Stimulated activated CD4-positive, alpha-beta T cell treated with anti-CD3 and anti-CD28 coated beads, Interleukin-2, amount 100 ng/mL, for 4 hours (primary cell): ENCODE data around the gene MGAT4D.
"Not testable (repeated sequence)": the region's sequence is repeated elsewhere in the genome, so short reads cannot be mapped to it uniquely, and the experiment has no call there.

ENCODE experiments used
- DNase-seq: peaks from one replicate; pipeline ENCODE4 v3.0.0-alpha.2; 2020; ENCODE audit warnings: low read depth

Gene MGAT4D

DNA sequence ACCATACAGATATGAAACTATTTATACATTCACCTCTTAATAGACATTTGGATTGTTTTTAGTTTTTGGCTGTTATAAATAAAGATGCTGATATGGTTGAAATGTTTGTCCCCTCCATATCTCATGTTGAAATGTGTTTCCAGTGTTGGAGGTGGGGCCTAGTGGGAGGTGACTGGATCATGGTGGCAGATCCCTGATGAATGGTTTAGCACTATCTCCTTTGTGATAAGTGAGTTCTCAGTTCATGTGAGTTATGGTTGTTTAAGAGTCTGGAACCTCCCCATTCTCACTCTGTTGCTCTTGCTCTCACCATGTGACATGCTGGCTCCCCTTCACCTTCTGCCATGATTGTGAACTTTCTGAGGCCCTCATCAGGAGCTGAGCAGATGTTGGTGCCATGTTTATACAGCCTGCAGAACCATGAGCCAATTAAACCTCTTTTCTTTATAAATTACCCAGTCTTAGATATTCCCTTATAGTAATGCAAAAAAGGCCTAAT lies 58.4 kb downstream of the MGAT4D start:
- DNase-seq: no peak

DNA sequence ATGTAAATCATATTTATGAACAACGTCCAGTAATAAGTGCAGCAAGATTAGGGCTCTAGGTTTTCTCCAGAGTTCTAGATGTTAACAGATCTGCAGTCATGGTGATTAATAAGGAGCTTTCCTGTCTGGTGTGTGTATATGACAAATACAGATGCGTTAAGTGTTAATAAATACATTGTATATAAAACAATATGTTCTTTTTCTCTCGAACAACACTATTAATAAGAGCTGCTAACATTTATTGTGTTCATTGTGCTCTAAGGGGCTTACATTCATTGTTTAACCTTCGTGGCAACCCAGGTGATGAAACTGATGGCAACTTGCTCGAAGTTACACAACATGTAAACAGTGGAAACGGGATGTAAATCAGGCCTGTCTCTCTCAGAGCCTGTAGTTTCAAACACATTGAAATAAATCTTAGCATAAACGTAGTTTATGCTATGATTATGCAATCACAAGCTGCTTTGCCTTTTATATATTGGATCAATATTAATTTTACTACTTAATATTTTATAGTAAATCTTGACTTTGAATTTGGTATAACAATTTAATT lies 70.1 kb downstream of the MGAT4D start:
- DNase-seq: no peak

DNA sequence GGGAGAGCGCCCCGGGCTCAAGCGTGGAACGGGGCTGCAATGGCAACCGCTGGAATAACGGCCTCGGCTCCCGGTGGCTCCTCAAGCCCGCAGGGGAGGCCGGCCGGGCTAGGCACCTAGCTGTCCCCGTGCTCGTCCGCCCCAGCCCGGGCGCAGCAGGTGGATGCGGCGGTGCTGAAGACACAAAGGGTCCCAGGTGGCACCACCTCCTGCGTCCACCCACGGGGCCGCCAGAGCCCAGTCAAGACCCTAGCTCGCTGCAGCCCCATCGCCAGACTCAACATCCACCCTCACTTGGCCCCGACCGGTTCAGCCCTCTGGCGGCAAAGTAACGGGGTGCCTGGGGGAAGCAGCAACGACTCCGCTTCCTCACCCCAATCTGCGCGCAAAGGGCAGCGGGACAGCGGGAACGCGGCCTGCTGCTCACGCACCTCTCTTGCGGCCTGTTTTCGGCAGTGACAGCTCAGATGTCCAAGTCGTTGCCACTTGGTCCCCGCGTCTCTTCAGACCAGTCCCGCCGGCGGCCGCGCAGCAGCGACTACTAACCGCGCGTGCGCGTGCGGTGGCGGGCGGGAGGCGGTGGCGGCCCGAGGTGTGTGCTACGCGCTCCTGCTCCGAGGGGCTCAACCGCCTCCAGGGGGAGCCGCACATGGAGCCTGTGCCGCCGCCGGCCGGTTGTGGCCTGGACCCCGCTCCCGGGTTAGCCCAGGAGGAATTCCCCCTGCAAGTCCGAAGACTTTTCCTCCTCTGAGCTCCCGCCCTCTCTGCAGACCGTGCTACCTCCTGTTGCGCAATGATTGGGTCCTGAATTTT lies 70.8 kb downstream of the MGAT4D start, which contains the start of gene CLGN:
CLGN (minus strand) TSS at position 543 of the 813 bp plus-strand sequence. CDS start 14,570 bp downstream, outside the sequence.
- peak; percentile 2 for DNase-seq

DNA sequence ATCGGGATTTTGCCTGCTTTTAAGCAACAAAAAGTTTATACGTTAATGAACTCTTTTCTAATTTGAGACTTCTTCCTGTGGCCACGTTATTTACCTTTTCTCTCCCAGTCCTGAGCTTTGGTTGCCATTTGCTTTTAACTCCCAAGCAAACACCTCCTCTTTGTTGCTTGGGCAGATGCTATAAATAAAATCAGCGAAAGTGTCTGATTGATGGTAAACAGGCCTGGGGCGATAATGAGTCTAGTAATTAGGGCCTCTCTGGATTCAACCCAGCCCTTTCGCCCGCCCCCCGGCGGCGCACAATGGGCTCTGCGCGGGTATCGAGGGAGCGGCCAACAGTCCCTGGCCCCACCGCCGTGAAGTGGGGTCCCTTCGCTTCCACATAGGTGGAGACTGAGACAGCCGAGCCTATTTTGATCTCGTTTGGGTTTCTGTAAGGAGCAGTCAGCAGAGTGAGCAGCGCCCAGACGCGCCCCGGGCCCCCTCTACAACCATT lies 71.4 kb downstream of the MGAT4D start:
- no peak for DNase-seq

DNA sequence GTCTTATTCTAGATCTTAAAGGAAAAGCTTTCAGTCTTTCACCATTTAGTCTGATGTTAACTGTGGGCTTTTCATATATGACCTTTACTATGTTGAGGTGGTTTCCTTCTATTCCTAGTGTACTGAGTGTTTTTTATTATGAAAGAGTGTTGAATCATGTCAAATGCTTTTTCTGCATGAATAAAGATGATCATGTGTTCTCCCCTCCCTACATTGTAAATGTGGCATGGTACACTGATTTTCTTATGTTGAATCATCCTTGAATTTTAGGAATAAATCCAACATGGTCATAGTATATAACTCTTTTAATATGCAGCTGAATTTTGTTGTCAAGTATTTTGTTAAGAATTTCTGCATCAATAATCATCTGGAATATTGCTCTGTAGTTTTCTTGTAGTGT lies 75.0 kb downstream of the MGAT4D start:
- no peak for DNase-seq

DNA sequence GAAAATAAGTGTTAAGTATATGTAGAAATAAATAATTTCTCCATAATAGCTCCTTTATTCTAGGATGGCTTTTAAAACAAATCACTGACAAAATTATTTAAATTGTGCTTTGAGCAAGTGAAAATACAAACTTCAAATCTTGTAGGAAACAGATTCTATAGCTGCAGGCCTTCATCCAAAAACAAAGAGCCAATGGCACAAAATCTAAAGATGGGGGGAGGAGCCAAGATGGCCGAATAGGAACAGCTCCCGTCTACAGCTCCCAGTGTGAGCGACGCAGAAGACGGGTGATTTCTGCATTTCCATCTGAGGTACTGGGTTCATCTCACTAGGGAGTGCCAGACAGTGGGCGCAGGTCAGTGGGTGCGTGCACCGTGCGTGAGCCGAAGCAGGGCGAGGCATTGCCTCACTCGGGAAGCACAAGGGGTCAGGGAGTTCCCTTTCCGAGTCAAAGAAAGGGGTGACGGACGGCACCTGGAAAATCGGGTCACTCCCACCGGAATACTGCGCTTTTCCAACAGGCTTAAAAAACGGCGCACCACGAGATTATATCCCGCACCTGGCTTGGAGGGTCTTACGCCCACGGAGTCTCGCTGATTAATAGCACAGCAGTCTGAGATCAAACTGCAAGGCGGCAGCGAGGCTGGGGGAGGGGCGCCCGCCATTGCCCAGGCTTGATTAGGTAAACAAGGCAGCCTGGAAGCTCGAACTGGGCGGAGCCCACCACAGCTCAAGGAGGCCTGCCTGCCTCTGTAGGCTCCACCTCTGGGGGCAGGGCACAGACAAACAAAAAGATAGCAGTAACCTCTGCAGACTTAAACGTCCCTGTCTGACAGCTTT lies 84.7 kb downstream of the MGAT4D start:
- not testable (repeated sequence) for DNase-seq

DNA sequence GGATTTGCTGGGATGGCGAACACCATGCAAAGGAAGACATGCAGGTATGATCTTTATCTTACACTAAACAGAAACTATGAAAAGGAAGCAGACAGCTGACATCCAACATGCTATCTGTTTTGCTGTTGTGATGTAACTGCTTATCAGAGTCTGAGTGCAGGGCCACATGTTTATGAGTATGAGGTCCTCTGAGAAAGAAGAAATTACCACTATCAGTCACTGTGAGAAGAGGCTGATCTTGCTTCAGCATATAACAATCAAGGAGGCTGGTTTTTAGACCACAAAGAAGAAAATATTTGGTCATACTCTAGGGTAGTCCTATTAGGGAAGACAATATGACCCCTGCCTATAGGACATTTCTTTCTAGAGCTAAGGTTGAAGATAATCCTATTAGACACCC lies 89.1 kb downstream of the MGAT4D start:
- no peak for DNase-seq

DNA sequence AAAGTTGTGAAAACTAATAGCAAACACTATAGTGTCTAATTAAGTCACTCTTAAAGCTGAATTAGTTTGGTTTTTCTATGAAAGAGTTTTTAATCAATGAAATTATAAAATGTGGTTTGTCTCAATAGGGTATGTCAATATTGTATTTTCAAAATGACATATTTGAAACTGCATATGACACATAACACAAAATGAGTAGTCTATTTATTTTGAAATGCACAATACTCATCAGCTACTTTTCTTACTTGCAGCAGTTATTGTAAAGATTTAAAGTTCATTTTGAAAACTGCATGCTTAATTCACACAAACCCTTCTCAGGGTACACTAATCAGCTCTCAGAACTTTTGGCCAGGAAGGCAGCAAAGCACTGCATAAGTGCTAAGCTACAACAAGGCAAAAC lies 91.8 kb downstream of the MGAT4D start:
- no peak for DNase-seq

DNA sequence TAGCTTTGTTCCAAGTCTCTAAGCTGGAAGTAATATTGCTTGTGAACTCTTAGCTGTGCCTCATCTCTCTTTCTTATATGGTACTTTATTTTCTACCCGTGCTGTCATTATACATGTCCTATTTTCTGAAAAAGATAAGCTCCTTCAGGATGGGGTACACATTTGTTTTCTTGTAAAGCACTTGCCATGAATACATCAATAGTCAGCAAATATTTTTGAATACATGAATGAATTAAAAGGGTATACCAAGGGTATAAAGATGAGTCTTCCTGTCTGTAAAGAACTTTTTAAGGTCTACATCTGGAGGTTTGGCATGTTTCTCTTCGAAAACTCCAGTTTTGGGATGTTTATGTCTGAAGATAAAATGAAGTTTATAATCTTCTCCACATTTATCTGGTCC lies 98.0 kb downstream of the MGAT4D start:
- DNase-seq: no peak

DNA sequence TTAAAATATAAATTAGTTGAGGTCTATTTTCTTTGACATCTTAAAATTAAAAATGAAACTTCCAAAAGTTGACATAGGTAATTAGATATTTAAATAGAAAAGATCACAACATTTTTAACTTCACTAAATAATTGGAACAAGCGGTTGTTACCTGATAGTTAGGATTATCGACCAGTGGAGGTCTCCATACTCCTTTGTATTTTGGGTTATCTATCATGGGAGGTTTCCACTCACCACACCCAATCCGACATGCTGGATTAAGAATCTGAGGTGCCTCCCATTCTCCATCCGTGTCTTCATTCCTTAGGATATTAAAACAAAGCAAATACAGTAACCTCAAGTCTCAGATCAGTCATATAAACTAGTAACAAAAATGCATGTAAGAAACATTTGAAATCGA lies 102.4 kb downstream of the MGAT4D start:
- DNase-seq: no peak
